GM13976 (cell line): ENCODE results near the gene CARD10.

Source experiments
- DNase-seq: peaks from one replicate; pipeline ENCODE4 v3.0.0; 2012; ENCODE audit warnings: low spot score
- in situ Hi-C: fragments of 300-500 bp; cut with MboI; formaldehyde crosslinking; loops from one replicate; pipeline ENCODE4 v1.12.0; 2022; ENCODE audit warnings: low sequenced_read_pairs, mixed read lengths, inconsistent platforms; ENCODE audit not compliant: unreplicated experiment
- TF ChIP-seq, protein P1 (sequence below): IDR thresholded peaks from 2 replicates; pipeline ENCODE4 v1.5.1; 2012; ENCODE audit warnings: borderline replicate concordance, mild to moderate bottlenecking; ENCODE audit not compliant: insufficient read depth; ENCODE audit errors: extremely low read depth, missing control alignments, control extremely low read depth

The CARD10 gene

DNA sequence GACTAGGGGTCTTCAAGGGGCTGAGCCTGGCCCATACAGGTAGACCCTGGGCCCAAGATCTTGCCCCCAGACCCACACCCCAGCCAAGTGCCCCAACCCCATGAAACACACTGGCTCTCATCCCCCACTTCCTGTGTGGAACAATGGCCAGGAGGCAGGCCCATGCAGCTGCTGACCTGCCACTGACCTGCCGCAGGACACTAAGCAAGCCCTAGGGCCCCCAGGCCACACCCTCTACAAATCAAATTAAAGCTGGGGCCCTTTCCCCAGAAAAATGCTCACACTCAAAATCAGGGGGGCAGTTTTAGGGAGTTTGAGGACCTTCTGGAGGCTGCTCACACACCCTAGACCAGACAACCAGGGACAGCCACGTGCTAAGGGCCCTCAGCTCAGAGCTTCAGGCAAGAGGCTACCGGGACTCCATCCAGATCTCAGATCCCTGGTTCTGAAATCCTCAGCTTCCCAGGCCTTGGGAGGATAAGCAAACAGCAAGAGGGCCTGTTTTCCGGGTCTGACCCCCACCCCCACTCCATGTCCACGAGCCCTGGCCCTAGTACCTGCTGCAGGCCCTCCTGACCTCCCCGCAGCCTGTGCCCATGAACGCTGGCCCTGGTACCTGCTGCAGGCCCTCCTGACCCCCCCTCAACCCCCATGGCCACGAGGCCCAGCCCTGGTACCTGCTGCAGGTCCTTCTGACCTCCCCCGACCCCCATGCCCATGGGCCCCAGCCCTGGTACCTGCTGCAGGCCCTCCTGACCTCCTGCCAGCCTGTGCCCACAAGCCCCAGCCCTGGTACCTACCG is 10.0 kb downstream of the CARD10 start:
- in situ Hi-C loops = no loop called here
- DNase-seq = no peak

DNA sequence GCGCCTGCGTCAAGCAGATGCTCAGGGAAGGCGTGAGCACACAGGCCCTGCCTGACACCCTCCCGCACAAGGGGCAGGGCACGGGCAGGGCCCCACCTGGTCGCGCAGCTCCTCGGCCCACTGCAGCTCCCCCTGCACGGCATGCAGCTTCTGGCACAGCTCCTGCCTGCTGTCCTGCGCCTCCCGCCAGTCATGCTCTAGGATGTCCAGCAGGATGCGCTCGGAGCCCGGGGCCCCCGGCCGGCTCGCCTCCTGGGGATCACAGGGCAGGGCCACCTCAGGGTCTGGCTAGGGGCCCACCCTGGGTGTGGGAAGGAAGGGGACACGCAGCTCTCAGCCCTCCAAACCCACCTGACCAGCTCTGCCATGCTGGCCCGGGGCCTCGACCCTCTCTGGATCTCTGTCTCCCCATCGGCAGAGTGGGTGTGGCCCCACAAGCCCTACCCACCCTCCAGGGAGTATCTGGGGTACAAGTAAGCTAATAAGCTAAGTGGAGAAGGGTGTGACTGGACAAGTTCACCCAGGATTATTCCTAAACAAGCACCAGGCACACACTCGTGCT is 10.7 kb downstream of the CARD10 start:
- in situ Hi-C loops = no loop called here
- TF ChIP-seq, protein P1, sequence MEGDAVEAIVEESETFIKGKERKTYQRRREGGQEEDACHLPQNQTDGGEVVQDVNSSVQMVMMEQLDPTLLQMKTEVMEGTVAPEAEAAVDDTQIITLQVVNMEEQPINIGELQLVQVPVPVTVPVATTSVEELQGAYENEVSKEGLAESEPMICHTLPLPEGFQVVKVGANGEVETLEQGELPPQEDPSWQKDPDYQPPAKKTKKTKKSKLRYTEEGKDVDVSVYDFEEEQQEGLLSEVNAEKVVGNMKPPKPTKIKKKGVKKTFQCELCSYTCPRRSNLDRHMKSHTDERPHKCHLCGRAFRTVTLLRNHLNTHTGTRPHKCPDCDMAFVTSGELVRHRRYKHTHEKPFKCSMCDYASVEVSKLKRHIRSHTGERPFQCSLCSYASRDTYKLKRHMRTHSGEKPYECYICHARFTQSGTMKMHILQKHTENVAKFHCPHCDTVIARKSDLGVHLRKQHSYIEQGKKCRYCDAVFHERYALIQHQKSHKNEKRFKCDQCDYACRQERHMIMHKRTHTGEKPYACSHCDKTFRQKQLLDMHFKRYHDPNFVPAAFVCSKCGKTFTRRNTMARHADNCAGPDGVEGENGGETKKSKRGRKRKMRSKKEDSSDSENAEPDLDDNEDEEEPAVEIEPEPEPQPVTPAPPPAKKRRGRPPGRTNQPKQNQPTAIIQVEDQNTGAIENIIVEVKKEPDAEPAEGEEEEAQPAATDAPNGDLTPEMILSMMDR = no peak
- no peak for DNase-seq

More for the DNA sequence above, 10.0 kb downstream of the CARD10 start:
- TF ChIP-seq, protein P1 = no peak

GRCh38 chr22:37507731-37508130 is 11.5 kb downstream of the CARD10 start:
- DNase-seq = no peak
- TF ChIP-seq, protein P1 = no peak
- in situ Hi-C loops = no loop called here

DNA sequence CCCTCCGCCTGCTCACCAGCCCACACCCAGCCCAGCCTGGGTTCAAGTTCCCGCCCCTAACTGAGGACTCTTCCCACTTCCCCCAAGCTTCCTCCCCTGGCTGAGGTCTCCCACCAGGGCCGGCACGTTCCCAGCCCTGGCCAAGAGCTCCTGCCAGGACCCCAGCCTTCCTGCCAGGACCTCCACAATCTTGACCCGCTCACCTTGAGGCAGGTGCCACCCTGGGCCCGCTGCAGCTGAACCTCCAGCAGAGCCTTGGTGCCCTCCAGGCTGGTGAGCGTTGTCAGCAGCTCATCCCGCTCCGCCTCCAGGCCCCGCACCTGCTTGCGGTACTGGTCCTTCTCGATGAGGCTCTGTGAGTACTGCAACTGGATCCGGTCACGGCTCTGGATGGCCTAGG is 13.2 kb downstream of the CARD10 start:
- TF ChIP-seq, protein P1 = no peak
- in situ Hi-C loops = no loop called here
- DNase-seq = no peak

DNA sequence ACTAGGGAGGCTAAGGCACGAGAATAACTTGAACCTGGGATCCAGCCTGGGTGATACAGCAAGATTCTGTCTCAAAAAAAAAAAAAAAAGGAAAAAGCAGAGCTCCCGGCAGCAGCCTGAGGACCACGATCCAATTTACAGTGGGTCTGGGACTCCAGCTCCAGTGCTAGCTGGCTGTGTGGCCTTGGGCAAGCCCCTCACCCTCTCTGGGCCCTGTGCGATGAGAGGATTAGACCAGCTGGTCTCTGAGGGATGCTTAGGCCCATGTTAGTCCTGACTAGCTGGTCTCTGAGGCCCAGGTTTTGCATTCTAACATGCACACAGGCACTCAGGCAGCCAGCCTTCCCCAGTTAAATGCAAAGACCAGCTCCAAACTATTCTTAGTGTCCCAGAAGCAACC is 13.7 kb downstream of the CARD10 start:
- in situ Hi-C loops = no loop called here
- TF ChIP-seq, protein P1 = no peak
- no peak for DNase-seq

- no peak for DNase-seq
- TF ChIP-seq, protein P1 = no peak
- in situ Hi-C loops = no loop called here
Measured at GRCh38 chr22:37504964-37505363, 14.3 kb downstream of the CARD10 start.
